ENCODE data around the gene TSSK2.

The TSSK2 gene

GRCh38 chr22:19180740-19181410 is 49.8 kb downstream of the TSSK2 start:
- ChIA-PET CTCF (interaction anchor here (0.7 to 2.5 kb wide), 5 partner anchors 24 to 106 kb away, joined by 3 to 9 read pairs (median 5); no protein-coding TSS in a partner anchor), POLR2A (no interaction called here)
- H3K4me3 ChIP-seq (ENCODE audit: low read depth, low read length) = no peak overlapping the region
- TF ChIP-seq, protein P1, sequence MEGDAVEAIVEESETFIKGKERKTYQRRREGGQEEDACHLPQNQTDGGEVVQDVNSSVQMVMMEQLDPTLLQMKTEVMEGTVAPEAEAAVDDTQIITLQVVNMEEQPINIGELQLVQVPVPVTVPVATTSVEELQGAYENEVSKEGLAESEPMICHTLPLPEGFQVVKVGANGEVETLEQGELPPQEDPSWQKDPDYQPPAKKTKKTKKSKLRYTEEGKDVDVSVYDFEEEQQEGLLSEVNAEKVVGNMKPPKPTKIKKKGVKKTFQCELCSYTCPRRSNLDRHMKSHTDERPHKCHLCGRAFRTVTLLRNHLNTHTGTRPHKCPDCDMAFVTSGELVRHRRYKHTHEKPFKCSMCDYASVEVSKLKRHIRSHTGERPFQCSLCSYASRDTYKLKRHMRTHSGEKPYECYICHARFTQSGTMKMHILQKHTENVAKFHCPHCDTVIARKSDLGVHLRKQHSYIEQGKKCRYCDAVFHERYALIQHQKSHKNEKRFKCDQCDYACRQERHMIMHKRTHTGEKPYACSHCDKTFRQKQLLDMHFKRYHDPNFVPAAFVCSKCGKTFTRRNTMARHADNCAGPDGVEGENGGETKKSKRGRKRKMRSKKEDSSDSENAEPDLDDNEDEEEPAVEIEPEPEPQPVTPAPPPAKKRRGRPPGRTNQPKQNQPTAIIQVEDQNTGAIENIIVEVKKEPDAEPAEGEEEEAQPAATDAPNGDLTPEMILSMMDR (IDR thresholded peaks at IDR 0.05; ENCODE audit: insufficient read depth, low read length, missing control alignments) = no peak
- DNase-seq (ENCODE audit: low read depth, low spot score) = no peak

GRCh38 chr22:19181786-19182471 is 50.8 kb downstream of the TSSK2 start:
- TF ChIP-seq, protein P1 (IDR thresholded peaks at IDR 0.05; ENCODE audit: insufficient read depth, low read length, missing control alignments) = no peak
- H3K4me3 ChIP-seq (ENCODE audit: low read depth, low read length) = no peak overlapping the region
- POLR2A ChIA-PET = no interaction called here
- CTCF ChIA-PET = interaction anchor here (0.7 to 1.9 kb wide), 4 partner anchors 23 to 105 kb away, joined by 3 to 5 read pairs (median 4); no protein-coding TSS in a partner anchor
- DNase-seq (ENCODE audit: low read depth, low spot score) = no peak

Data from AG04449 (cell line).